SU-DHL-6 (cell line): ENCODE data around the gene MEIKIN.
"Not testable (repeated sequence)": the region's sequence is repeated elsewhere in the genome, so short reads cannot be mapped to it uniquely, and the experiment has no call there.

Experiments used
- H2AFZ ChIP-seq: fragments of 200-600 bp; sonication (generic); 2 replicates; pipeline ENCODE4 v1.6.1; 2014; ENCODE audit warnings: low read depth, mild to moderate bottlenecking, moderate library complexity, mixed read lengths, antibody characterized with exemption, low read length; ENCODE audit not compliant: severe bottlenecking
- H3F3A ChIP-seq: fragments of 200-600 bp; shearing (Covaris generic); 2 replicates; pipeline ENCODE4 v1.6.0; 2016; ENCODE audit warnings: antibody characterized with exemption, mild to moderate bottlenecking; ENCODE audit not compliant: insufficient read depth
- H3K27ac ChIP-seq: fragments of 200-600 bp; sonication (generic); 2 replicates; pipeline ENCODE4 v1.5.1; 2016; ENCODE audit warnings: low read depth, mild to moderate bottlenecking, low read length, moderate library complexity, mixed read lengths
- H3K27me3 ChIP-seq: fragments of 200-600 bp; sonication (generic), shearing (Covaris generic); 2 replicates; pipeline ENCODE4 v1.6.0; 2014; ENCODE audit warnings: mild to moderate bottlenecking, low read length
- H3K36me3 ChIP-seq: fragments of 200-600 bp; sonication (generic); 2 replicates; pipeline ENCODE4 v1.6.1; 2014; ENCODE audit warnings: mild to moderate bottlenecking, low read length, mixed read lengths
- H3K4me2 ChIP-seq: fragments of 300-600, 200-600 bp; shearing (Covaris generic), sonication (generic); 2 replicates; pipeline ENCODE4 v1.6.0; 2014; ENCODE audit warnings: low read length, low read depth, mild to moderate bottlenecking; ENCODE audit not compliant: poor library complexity, severe bottlenecking
- H3K4me3 ChIP-seq: fragments of 200-600 bp; sonication (generic); 2 replicates; pipeline ENCODE4 v1.5.1; 2014; ENCODE audit warnings: antibody characterized with exemption, low read length, mild to moderate bottlenecking, mixed read lengths; ENCODE audit not compliant: insufficient read depth, poor library complexity, severe bottlenecking
- H3K79me2 ChIP-seq: fragments of 200-600 bp; sonication (generic); 2 replicates; pipeline ENCODE4 v1.6.1; 2014; ENCODE audit warnings: mild to moderate bottlenecking, low read length, moderate library complexity; ENCODE audit not compliant: insufficient read depth
- H3K9ac ChIP-seq: fragments of 200-600 bp; sonication (generic); 2 replicates; pipeline ENCODE4 v1.7.0; 2014; ENCODE audit warnings: mild to moderate bottlenecking, low read length
- H3K9me2 ChIP-seq: fragments of 200-600 bp; sonication (generic); replicated peaks from 2 replicates; pipeline ENCODE4 v1.6.1; 2014; ENCODE audit warnings: low read length; ENCODE audit not compliant: insufficient read depth
- H3K9me3 ChIP-seq: fragments of 200-600 bp; sonication (generic); 2 replicates; pipeline ENCODE4 v1.6.1; 2014; ENCODE audit warnings: low read length, mixed read lengths; ENCODE audit not compliant: insufficient read depth
- H4K20me1 ChIP-seq: fragments of 200-600 bp; sonication (generic); 2 replicates; pipeline ENCODE4 v1.6.1; 2014; ENCODE audit warnings: low read depth, mild to moderate bottlenecking, antibody characterized with exemption, low read length, moderate library complexity, mixed read lengths
- EZH2phosphoT487 ChIP-seq: fragments of 200-600 bp; sonication (generic), shearing (Covaris generic); conservative IDR thresholded peaks from 2 replicates; pipeline ENCODE4 v1.6.1; 2018; ENCODE audit warnings: mild to moderate bottlenecking, antibody characterized with exemption, low read length, moderate library complexity, mixed read lengths
- TF ChIP-seq, protein P1 (sequence below): fragments of 200-600 bp; sonication (generic); IDR thresholded peaks from one replicate; pipeline ENCODE4 v1.5.1; 2017; ENCODE audit warnings: antibody characterized with exemption, mild to moderate bottlenecking, low read length, moderate library complexity; ENCODE audit not compliant: insufficient read depth, poor library complexity, severe bottlenecking

The MEIKIN gene

DNA sequence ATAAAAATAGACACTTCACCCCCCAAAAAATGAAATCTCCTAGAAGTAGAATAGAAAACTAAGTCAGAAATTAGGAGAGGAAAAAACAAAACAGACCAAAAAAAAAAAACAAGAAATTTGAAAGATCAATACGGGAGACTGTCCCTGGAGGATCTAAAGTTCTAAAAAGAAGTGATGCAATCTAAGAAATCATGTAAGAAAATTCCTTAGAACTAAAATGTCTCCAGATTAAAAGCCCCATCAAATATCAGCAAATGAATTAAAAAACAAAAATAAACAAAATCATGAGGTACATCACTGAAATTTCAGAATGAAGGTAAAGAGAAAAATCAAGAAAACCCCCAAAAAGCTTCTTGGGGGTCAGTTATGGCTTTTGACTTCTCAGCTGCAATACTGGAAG, 162.1 kb downstream of the MEIKIN start:
- TF ChIP-seq, protein P1, sequence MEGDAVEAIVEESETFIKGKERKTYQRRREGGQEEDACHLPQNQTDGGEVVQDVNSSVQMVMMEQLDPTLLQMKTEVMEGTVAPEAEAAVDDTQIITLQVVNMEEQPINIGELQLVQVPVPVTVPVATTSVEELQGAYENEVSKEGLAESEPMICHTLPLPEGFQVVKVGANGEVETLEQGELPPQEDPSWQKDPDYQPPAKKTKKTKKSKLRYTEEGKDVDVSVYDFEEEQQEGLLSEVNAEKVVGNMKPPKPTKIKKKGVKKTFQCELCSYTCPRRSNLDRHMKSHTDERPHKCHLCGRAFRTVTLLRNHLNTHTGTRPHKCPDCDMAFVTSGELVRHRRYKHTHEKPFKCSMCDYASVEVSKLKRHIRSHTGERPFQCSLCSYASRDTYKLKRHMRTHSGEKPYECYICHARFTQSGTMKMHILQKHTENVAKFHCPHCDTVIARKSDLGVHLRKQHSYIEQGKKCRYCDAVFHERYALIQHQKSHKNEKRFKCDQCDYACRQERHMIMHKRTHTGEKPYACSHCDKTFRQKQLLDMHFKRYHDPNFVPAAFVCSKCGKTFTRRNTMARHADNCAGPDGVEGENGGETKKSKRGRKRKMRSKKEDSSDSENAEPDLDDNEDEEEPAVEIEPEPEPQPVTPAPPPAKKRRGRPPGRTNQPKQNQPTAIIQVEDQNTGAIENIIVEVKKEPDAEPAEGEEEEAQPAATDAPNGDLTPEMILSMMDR, result no peak
- no peak for TF ChIP-seq EZH2phosphoT487

DNA sequence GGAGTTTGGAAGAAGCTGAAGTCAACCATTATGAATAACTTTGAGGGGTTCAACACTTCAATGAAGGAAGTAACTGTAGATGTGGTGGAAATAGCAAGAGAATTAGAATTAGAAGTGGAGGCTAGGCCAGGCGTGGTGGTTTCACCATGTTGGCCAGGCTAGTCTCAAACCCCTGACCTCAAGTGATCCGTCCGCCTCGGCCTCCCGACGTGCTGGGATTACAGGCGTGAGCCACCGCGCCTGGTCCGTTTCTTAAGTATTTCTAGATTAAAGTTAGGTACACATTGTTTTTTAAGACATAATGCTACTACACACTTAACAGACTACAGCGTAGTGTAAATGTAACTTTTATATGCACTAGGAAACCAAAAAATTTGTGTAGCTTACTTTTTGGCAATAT, 162.7 kb downstream of the MEIKIN start:
- H3K4me3 ChIP-seq, result no peak overlapping the region
- TF ChIP-seq EZH2phosphoT487, result no peak
- TF ChIP-seq, protein P1, result no peak
- H3K36me3 ChIP-seq, result no peaks in the 10 kb centered on the region
- H3K27me3 ChIP-seq, result no peaks in the 10 kb centered on the region
- H4K20me1 ChIP-seq, result peaks cover 8% of the 10 kb centered on the region; the same call in 1 of the 2 replicates
- H3K79me2 ChIP-seq, result peaks cover 85% of the 10 kb centered on the region
- no peaks in the 10 kb centered on the region for H3K9me3 ChIP-seq
- no peak overlapping the region for H3K9ac ChIP-seq
- no peaks in the 10 kb centered on the region for H3F3A ChIP-seq
- no peak overlapping the region for H3K27ac ChIP-seq
- no peak overlapping the region for H2AFZ ChIP-seq
- no peak overlapping the region for H3K4me2 ChIP-seq
- no peaks in the 10 kb centered on the region for H3K9me2 ChIP-seq

More for the DNA sequence above, 162.1 kb downstream of the MEIKIN start:
- Histone ChIP-seq H3K4me3 (no peak overlapping the region), H2AFZ (no peak overlapping the region), H3K27me3 (no peaks in the 10 kb centered on the region), H3K4me2 (no peak overlapping the region), H3F3A (no peaks in the 10 kb centered on the region), H3K9me2 (no peaks in the 10 kb centered on the region), H3K27ac (no peak overlapping the region), H4K20me1 (peaks cover 3% of the 10 kb centered on the region; the same call in 1 of the 2 replicates), H3K79me2 (peaks cover 84% of the 10 kb centered on the region), H3K9ac (no peak overlapping the region), H3K36me3 (no peaks in the 10 kb centered on the region), H3K9me3 (no peaks in the 10 kb centered on the region)

DNA sequence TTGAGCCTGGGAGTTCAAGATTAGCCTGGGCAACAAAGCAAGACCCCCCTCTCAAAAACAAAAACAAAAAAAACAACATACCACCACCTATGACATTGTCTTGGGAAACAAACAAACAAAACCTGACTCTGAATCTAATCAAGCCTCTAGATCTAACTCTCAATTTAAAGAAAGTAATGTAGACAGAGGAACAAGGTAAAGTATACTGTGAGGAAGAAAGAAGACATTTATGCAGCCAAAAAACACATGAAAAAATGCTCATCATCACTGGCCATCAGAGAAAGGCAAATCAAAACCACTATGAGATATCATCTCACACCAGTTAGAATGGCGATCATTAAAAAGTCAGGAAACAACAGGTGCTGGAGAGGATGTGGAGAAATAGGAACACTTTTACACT, 167.3 kb downstream of the MEIKIN start:
- not testable (repeated sequence) for H3K9me3 ChIP-seq, H3K27me3 ChIP-seq, H3K9ac ChIP-seq, H3K36me3 ChIP-seq, H3K4me2 ChIP-seq, H3K9me2 ChIP-seq, H3K27ac ChIP-seq, H3K4me3 ChIP-seq, H2AFZ ChIP-seq, H3F3A ChIP-seq
- Histone ChIP-seq H4K20me1 (peaks cover 25% of the 10 kb centered on the region), H3K79me2 (peaks cover 87% of the 10 kb centered on the region)

DNA sequence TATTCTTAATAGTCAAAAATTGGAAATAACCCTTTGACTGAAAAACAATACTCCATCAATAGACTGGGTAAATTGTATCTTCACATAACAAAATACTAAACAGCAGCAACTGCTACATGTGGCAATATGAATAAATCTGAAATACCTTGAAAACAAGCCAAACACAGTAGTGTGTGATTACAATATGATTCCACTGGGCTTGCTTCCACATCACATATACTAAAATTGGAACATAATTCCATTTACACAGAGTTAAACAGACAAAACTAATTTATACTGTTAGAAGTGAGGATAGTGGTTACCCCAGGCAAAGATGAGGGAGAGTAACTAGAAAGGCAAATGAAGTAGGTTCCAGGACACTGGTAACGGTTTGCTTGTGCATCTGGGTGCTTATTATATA, 169.0 kb downstream of the MEIKIN start:
- H3K36me3 ChIP-seq, result no peaks in the 10 kb centered on the region
- no peak overlapping the region for H3K4me2 ChIP-seq
- no peak overlapping the region for H3K4me3 ChIP-seq

More for the DNA sequence above, 169.0 kb downstream of the MEIKIN start:
- Histone ChIP-seq H3K9me2 (no peaks in the 10 kb centered on the region), H3F3A (no peaks in the 10 kb centered on the region), H3K27ac (no peak overlapping the region), H3K9me3 (no peaks in the 10 kb centered on the region), H3K27me3 (no peaks in the 10 kb centered on the region), H2AFZ (no peak overlapping the region), H3K9ac (no peak overlapping the region), H4K20me1 (peaks cover 37% of the 10 kb centered on the region), H3K79me2 (peaks cover 86% of the 10 kb centered on the region)
- TF ChIP-seq EZH2phosphoT487, result no peak
- TF ChIP-seq, protein P1, result no peak
